Cardiac fibroblast (primary cell): ENCODE results near the gene BST1.
A peak's percentile ranks its signal among the peaks of the same experiment; 100 is the strongest.

Experiments
- DNase-seq, 2 donors: peaks; one replicate each; pipeline versions ENCODE4 v3.0.0 to v3.0.0-alpha.2; 2010; ENCODE audit warnings: low read depth in 2 of 2
- H3K4me3 ChIP-seq, 2 donors: replicated peaks in 1 of 2; 1 replicate in 1 of 2; 2 replicates in 1 of 2; pipeline ENCODE4 v1.5.1; 2011; ENCODE audit warnings: low read depth in 2 of 2, low read length in 2 of 2, mild to moderate bottlenecking in 2 of 2, moderate library complexity in 1 of 2
- CTCF ChIP-seq: IDR thresholded peaks from one replicate; pipeline ENCODE4 v1.5.1; 2011; ENCODE audit warnings: low read depth, mild to moderate bottlenecking, low read length, inconsistent platforms

BST1 gene

GRCh38 chr4:15706646-15707362, 3.9 kb downstream of the BST1 start:
- peak in 1 of 2 donors; percentile 35 for DNase-seq

GRCh38 chr4:15707363-15707715, 4.5 kb downstream of the BST1 start:
- no peak overlapping the region for H3K4me3 ChIP-seq
- no peak for TF ChIP-seq CTCF
- peak in 1 of 2 donors; percentile 40 for DNase-seq

More at GRCh38 chr4:15706646-15707362, 3.9 kb downstream of the BST1 start:
- TF ChIP-seq CTCF: no peak
- H3K4me3 ChIP-seq: no peak overlapping the region

GRCh38 chr4:15711762-15712161, 8.9 kb downstream of the BST1 start:
- TF ChIP-seq CTCF: no peak
- no peak for DNase-seq

GRCh38 chr4:15712214-15712613, 9.3 kb downstream of the BST1 start:
- TF ChIP-seq CTCF: no peak

More at GRCh38 chr4:15711762-15712161, 8.9 kb downstream of the BST1 start:
- H3K4me3 ChIP-seq: no peak overlapping the region

GRCh38 chr4:15714141-15714540, 11.3 kb downstream of the BST1 start:
- no peak for TF ChIP-seq CTCF

More at GRCh38 chr4:15712214-15712613, 9.3 kb downstream of the BST1 start:
- no peak for DNase-seq
- no peak overlapping the region for H3K4me3 ChIP-seq

GRCh38 chr4:15714646-15715435, 12.0 kb downstream of the BST1 start:
- H3K4me3 ChIP-seq: no peak overlapping the region
- TF ChIP-seq CTCF: no peak
- DNase-seq: peak; percentile 64

More at GRCh38 chr4:15714141-15714540, 11.3 kb downstream of the BST1 start:
- no peak overlapping the region for H3K4me3 ChIP-seq
- no peak for DNase-seq
